ENCODE results near the gene MORF4L2.

MORF4L2 gene

DNA sequence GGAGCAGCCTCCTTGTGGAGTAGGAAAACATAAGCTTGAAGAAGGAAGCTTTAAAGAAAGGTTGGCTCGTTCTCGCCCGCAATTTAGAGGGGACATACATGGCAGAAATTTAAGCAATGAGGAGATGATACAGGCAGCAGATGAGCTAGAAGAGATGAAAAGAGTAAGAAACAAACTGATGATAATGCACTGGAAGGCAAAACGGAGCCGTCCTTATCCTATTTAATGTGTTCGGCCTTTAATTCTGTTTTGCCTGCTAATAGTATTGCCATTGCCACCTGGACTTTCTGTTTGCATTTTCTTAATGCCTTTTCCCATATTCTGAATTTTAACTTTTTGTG is 56.4 kb downstream of the MORF4L2 start:
- DNase-seq (ENCODE audit: low read depth), result no peak
- TF ChIP-seq, protein P1, sequence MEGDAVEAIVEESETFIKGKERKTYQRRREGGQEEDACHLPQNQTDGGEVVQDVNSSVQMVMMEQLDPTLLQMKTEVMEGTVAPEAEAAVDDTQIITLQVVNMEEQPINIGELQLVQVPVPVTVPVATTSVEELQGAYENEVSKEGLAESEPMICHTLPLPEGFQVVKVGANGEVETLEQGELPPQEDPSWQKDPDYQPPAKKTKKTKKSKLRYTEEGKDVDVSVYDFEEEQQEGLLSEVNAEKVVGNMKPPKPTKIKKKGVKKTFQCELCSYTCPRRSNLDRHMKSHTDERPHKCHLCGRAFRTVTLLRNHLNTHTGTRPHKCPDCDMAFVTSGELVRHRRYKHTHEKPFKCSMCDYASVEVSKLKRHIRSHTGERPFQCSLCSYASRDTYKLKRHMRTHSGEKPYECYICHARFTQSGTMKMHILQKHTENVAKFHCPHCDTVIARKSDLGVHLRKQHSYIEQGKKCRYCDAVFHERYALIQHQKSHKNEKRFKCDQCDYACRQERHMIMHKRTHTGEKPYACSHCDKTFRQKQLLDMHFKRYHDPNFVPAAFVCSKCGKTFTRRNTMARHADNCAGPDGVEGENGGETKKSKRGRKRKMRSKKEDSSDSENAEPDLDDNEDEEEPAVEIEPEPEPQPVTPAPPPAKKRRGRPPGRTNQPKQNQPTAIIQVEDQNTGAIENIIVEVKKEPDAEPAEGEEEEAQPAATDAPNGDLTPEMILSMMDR (IDR thresholded peaks at IDR 0.05; ENCODE audit: control insufficient read depth, insufficient read depth, low read depth, low read length, missing control alignments), result no peak
- H3K4me3 ChIP-seq (ENCODE audit: control insufficient read depth, low read depth, low read length), result peak overlapping the region; percentile 70

DNA sequence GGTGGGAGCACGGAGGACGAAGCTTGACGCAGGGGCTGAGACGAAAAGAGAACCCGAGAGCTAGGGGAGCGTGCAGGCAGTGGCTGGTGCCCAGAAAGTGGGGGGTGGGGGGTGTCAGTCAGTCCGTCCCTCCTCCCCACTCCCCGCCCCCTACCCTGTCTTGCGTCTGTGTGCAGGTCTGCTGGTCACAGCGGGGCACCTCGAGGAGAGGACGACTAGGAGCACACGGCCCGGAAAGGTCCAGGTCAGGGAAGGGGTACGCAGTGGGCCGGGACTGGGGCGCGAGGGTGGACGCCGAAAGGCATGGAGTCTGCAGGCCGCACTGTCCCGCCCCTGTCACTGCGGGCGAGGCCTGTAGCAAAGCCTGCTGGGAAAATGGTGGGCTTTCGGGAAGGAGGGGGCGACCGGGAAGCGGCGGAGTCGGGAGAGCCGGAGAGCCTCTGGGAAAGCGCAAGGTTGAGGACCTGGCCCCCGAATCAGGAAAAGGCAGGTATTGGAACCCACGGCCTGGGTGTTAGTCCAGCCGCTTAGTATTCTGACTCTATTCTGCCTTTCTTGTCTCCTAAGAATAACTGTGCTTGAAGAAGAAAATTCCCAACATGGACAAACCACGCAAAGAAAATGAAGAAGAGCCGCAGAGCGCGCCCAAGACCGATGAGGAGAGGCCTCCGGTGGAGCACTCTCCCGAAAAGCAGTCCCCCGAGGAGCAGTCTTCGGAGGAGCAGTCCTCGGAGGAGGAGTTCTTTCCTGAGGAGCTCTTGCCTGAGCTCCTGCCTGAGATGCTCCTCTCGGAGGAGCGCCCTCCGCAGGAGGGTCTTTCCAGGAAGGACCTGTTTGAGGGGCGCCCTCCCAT is 57.0 kb downstream of the MORF4L2 start:
- TF ChIP-seq, protein P1 (IDR thresholded peaks at IDR 0.05; ENCODE audit: control insufficient read depth, insufficient read depth, low read depth, low read length, missing control alignments), result peak; percentile 69
- H3K4me3 ChIP-seq (ENCODE audit: control insufficient read depth, low read depth, low read length), result peak overlapping the region; percentile 70
- peak; percentile 31 for DNase-seq (ENCODE audit: low read depth)

DNA sequence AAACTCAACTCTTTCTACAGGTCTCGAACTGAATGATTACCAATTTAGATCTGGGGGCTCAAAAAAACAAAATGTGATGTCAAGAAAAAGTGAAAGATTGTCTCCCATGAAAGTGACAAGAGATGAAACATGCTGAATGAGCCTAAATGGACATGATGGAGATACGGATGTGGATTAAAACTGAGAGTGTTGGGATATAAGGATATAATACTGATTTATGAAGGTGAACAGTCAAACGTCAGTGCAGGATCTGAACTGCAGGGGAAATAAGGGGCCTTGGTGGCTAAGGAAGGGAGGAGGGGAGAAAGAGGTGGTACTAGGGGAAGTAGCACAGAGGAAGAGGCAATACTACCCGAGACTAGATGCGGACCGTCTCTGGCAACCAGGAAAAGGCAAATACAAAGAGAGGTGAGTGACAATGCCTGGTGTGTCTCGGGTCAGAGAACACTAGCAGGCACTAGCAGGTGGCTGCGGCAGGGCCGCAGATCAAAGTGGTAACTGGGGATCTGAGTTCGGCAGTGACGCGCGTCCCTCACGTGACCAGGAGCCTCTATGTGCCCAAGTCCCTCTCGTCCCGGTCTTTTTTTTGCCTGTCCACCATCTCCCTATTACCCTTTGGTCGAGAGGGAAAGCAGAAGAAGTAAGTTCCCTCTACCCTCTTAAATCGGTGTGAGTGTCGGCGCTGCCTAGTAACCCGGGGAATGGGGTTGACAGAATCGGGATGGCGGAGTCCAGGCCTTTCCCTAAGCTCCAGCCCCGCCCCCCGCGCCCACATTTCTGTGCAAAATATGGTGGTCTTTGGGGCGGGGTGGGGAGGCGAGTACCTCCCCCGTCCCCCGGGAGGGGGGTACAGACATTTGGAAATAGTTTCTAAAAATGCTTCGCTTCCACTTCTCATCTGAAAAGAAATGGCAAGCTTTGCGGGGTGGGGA is 57.8 kb downstream of the MORF4L2 start, which contains the start of gene TCEAL1:
TSS of gene TCEAL1 (plus strand) at position 590 of the 932 bp plus-strand sequence. CDS start 942 bp downstream, outside the sequence.
- no peak for DNase-seq (ENCODE audit: low read depth)
- TF ChIP-seq, protein P1 (IDR thresholded peaks at IDR 0.05; ENCODE audit: control insufficient read depth, insufficient read depth, low read depth, low read length, missing control alignments), result no peak
- peak within 1 kb of the TSS; percentile 70 for H3K4me3 ChIP-seq (ENCODE audit: control insufficient read depth, low read depth, low read length)

DNA sequence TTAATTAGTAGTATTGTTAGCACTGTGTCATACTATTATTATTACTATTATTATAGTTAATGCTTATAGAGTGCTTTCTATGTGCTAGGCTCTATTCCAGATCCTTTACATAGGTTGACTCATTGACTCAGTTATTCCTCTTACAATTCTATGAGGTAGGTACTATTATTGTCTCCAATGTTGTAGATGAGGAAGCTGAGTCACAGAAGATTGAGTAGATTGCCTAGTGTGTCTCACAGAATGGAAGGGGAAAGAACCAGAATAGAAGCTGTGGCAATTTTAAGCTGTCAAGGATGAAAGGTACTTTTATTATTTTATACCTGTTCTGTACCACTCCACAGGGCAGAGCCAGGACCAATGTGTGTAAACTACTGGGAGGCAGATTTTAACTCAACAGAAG is 59.6 kb downstream of the MORF4L2 start:
- no peak overlapping the region for H3K4me3 ChIP-seq (ENCODE audit: control insufficient read depth, low read depth, low read length)
- TF ChIP-seq, protein P1 (IDR thresholded peaks at IDR 0.05; ENCODE audit: control insufficient read depth, insufficient read depth, low read depth, low read length, missing control alignments), result no peak
- DNase-seq (ENCODE audit: low read depth), result no peak

Measured in AG09309 (cell line).